ENCODE measurements around the gene CHN2. TPM values are rescaled to one million over a fixed set of nuclear protein-coding genes. Genes with fewer than 3 reads are reported as not detected.

Gene CHN2
- total and polyA plus RNA-seq, 10 donors = 4.2 to 52.0 (median 28.5) TPM

- TF ChIP-seq POLR2AphosphoS5 (IDR thresholded peaks at IDR 0.05) (no peak), POLR2A (IDR thresholded peaks at IDR 0.05) (no peak)
- TF ChIP-seq, protein P1, sequence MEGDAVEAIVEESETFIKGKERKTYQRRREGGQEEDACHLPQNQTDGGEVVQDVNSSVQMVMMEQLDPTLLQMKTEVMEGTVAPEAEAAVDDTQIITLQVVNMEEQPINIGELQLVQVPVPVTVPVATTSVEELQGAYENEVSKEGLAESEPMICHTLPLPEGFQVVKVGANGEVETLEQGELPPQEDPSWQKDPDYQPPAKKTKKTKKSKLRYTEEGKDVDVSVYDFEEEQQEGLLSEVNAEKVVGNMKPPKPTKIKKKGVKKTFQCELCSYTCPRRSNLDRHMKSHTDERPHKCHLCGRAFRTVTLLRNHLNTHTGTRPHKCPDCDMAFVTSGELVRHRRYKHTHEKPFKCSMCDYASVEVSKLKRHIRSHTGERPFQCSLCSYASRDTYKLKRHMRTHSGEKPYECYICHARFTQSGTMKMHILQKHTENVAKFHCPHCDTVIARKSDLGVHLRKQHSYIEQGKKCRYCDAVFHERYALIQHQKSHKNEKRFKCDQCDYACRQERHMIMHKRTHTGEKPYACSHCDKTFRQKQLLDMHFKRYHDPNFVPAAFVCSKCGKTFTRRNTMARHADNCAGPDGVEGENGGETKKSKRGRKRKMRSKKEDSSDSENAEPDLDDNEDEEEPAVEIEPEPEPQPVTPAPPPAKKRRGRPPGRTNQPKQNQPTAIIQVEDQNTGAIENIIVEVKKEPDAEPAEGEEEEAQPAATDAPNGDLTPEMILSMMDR (IDR thresholded peaks at IDR 0.05 in 8 of 11, conservative IDR thresholded peaks at IDR 0.05 in 3 of 11) = no peak
- peaks cover 0 to 10% (median 7%) of the 10 kb centered on the region in 6 donors for H3K4me1 ChIP-seq
- H3K4me3 ChIP-seq = no peak overlapping the region
- H3K9me3 ChIP-seq = no peaks in the 10 kb centered on the region
- no peak for DNase-seq
- 85 to 94% (median 90%) methylated on average over 6 of the region's 6 CpGs for WGBS, 5 donors
- H3K27ac ChIP-seq = no peak overlapping the region
- peaks cover 0 to 3% (median 0%) of the 10 kb centered on the region in 7 donors for H3K27me3 ChIP-seq (replicated peaks in 1 of 7)
- H3K36me3 ChIP-seq = no peaks in the 10 kb centered on the region
- intact Hi-C loops (cut with DNase I; ENCODE audit: low total_unique reads) = no loop called here
These were observed 9.0 kb upstream of the CHN2 start for GRCh38 chr7:29185613-29186012.

DNA sequence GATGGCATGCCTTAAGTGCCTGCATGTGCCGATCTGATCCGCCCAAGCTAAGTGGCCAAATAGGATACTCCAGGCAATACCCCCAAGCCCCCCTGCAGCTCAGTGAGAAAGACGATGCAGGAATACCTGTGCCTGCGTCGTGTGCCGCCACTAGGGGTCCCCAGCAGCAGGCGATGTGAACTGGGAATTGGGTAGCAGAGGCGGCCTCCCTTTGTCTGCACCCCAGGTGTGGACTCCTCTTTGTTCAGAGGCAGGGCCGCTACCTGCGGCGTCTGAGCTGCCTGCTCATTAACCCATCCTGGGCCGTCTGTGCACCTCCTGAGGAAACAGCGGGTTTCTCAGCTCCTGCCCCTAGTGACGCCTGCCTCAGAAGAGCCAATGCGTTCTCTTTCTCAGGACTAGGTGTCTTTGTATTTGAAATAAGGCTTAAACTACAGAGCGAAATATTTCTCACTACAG, 4.8 kb upstream of the CHN2 start:
- H3K27me3 ChIP-seq (replicated peaks in 1 of 7) = peaks cover 0 to 17% (median 6%) of the 10 kb centered on the region in 7 donors
- H3K4me1 ChIP-seq = peaks cover 0 to 24% (median 18%) of the 10 kb centered on the region in 6 donors
- DNase-seq = peak; percentile 86
- H3K36me3 ChIP-seq = no peaks in the 10 kb centered on the region
- no peak overlapping the region for H3K27ac ChIP-seq
- H3K9me3 ChIP-seq = no peaks in the 10 kb centered on the region
- WGBS, 5 donors = 16 to 18% (median 17%) methylated on average over 13 to 16 of the region's 16 CpGs
- no peak overlapping the region for H3K4me3 ChIP-seq
- intact Hi-C loops (cut with DNase I; ENCODE audit: low total_unique reads) = loop anchor here (2.0 kb wide), 1 partner anchor 219 kb away; no protein-coding TSS in a partner anchor
- TF ChIP-seq, protein P1 (IDR thresholded peaks at IDR 0.05 in 8 of 11, conservative IDR thresholded peaks at IDR 0.05 in 3 of 11) = peak; percentile 39 to 83 (median 70)
- TF ChIP-seq POLR2A (IDR thresholded peaks at IDR 0.05) (no peak), POLR2AphosphoS5 (IDR thresholded peaks at IDR 0.05) (peak in 2 of 3 donors; percentile 12 to 19)

DNA sequence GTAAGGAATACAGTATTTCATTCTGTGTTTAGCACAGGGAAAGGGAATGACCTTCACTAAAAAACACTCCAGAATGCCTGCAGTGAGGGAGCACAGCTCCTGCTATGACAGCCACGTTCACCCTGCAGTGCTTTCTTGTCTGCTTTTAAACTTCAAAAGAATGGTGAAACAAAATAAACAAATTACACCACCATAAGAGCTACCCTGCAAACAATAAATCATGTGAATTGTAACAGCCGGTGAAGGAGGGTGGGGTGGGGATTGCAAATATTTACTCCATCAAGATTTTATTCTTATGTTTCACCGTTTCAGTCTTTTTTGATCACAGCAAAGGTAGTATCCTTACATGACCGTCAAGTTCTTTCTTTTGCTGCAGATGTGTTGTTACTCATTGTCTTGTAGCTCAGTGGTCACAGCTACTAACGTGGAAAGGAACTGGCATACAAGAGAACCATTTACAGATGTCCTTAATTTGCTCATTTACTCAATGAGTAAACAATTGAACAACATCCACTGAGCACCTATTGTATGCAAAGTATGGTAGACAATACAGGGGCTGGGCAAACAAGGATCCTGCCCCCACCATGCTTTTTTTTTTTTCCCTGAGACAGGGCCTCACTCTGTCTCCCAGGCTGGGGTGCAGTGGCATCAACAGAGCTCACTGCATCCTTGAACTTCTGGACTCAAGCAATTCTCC, 4.1 kb upstream of the CHN2 start:
- Histone ChIP-seq H3K4me1 (peaks cover 0 to 31% (median 18%) of the 10 kb centered on the region in 6 donors), H3K9me3 (no peaks in the 10 kb centered on the region), H3K36me3 (no peaks in the 10 kb centered on the region), H3K4me3 (no peak overlapping the region), H3K27me3 (replicated peaks in 1 of 7) (peaks cover 0 to 23% (median 9%) of the 10 kb centered on the region in 7 donors), H3K27ac (no peak overlapping the region)
- TF ChIP-seq, protein P1 (IDR thresholded peaks at IDR 0.05 in 8 of 11, conservative IDR thresholded peaks at IDR 0.05 in 3 of 11) = no peak
- TF ChIP-seq POLR2AphosphoS5 (IDR thresholded peaks at IDR 0.05) (no peak), POLR2A (IDR thresholded peaks at IDR 0.05) (no peak)
- DNase-seq = no peak
- WGBS, 5 donors = 78 to 87% (median 82%) methylated on average over 5 of the region's 5 CpGs
- intact Hi-C loops (cut with DNase I; ENCODE audit: low total_unique reads) = no loop called here

GRCh38 chr7:29192323-29192722, 2.3 kb upstream of the CHN2 start:
- WGBS, 5 donors = 59 to 83% (median 74%) methylated on average over 1 of the region's 1 CpG
- intact Hi-C loops (cut with DNase I; ENCODE audit: low total_unique reads) = no loop called here

More at GRCh38 chr7:29192323-29192722, 2.3 kb upstream of the CHN2 start:
- Histone ChIP-seq H3K9me3 (no peaks in the 10 kb centered on the region), H3K36me3 (no peaks in the 10 kb centered on the region), H3K4me3 (no peak overlapping the region), H3K27me3 (replicated peaks in 1 of 7) (peaks cover 0 to 39% (median 9%) of the 10 kb centered on the region in 7 donors), H3K4me1 (peaks cover 7 to 49% (median 32%) of the 10 kb centered on the region in 6 donors), H3K27ac (no peak overlapping the region)
- TF ChIP-seq POLR2A (IDR thresholded peaks at IDR 0.05) (no peak), POLR2AphosphoS5 (IDR thresholded peaks at IDR 0.05) (no peak)
- TF ChIP-seq, protein P1 (IDR thresholded peaks at IDR 0.05 in 8 of 11, conservative IDR thresholded peaks at IDR 0.05 in 3 of 11) = no peak
- DNase-seq = no peak

All from spleen (tissue), 11 donors.